Naive thymus-derived CD8-positive, alpha-beta T cell (primary cell): ENCODE measurements around the gene ZNF277. TPM values are rescaled to one million over a fixed set of nuclear protein-coding genes. Genes with fewer than 3 reads are reported as not detected.

Experiments
- ATAC-seq, 2 donors: fragments of 150-1000 bp; cut with Tn5 transposase in 1 of 2; sonication (Bioruptor Pico), chemical (Tn5 transposase) in 1 of 2; 1 replicate in 1 of 2; 2 replicates in 1 of 2; pipeline ENCODE4 v1.10.0; 2021; ENCODE audit warnings: mild to moderate bottlenecking in 2 of 2, moderate library complexity in 2 of 2
- POLR2A ChIA-PET: fragments of 350-600 bp; sonication (Branson Sonifier 250); formaldehyde crosslinking; loops from one replicate; lab custom pipeline; 2021; ENCODE audit warnings: antibody characterized with exemption; lab: Charles Lee
- DNase-seq, 10 donors: peaks; one replicate each; pipeline versions ENCODE4 v3.0.0 to v3.0.0-alpha.2; 2020 to 2022
- H3K27ac Mint-ChIP-seq, 10 donors: one replicate each; pipeline ENCODE4 v1.8.0; 2020 to 2022; ENCODE audit warnings: mild to moderate bottlenecking in 10 of 10, mixed read lengths in 10 of 10, moderate library complexity in 4 of 10, inconsistent platforms in 1 of 10
- H3K27me3 Mint-ChIP-seq, 5 donors: one replicate each; pipeline ENCODE4 v1.8.0; 2021 to 2022; ENCODE audit warnings: mixed read lengths in 5 of 5
- H3K36me3 Mint-ChIP-seq, 3 donors: one replicate each; pipeline ENCODE4 v1.8.0; 2020 to 2022; ENCODE audit warnings: mixed read lengths in 3 of 3, mild to moderate bottlenecking in 2 of 3, inconsistent platforms in 1 of 3
- H3K4me1 Mint-ChIP-seq, 4 donors: one replicate each; pipeline ENCODE4 v1.8.0; 2021 to 2022; ENCODE audit warnings: mixed read lengths in 4 of 4
- H3K4me3 Mint-ChIP-seq, 10 donors: one replicate each; pipeline ENCODE4 v1.8.0; 2020 to 2022; ENCODE audit warnings: mild to moderate bottlenecking in 10 of 10, mixed read lengths in 10 of 10, moderate library complexity in 6 of 10, inconsistent platforms in 1 of 10
- H3K9me3 Mint-ChIP-seq, 9 donors: one replicate each; pipeline ENCODE4 v1.8.0; 2020 to 2022; ENCODE audit warnings: mixed read lengths in 9 of 9, mild to moderate bottlenecking in 3 of 9, inconsistent platforms in 1 of 9, moderate library complexity in 1 of 9
- polyA plus RNA-seq, 3 donors: library from polyadenylated mRNA; unstranded; fragments of 300-500 nt; fragmentation: Illumina TruSeq; gene quantifications; one replicate each; pipeline ENCODE4 v1.2.3, GENCODE V29; 2021
- total RNA-seq, 8 experiments: library from RNA in 2 of 8; stranded (reverse) in 2 of 8; gene quantifications; one replicate each; pipeline ENCODE4 v1.2.3 and lab custom pipeline; 2021 to 2026

Gene ZNF277
- total and polyA plus RNA-seq, 5 experiments from 2014 or later: 20.3 to 40.0 (median 22.8) TPM

DNA sequence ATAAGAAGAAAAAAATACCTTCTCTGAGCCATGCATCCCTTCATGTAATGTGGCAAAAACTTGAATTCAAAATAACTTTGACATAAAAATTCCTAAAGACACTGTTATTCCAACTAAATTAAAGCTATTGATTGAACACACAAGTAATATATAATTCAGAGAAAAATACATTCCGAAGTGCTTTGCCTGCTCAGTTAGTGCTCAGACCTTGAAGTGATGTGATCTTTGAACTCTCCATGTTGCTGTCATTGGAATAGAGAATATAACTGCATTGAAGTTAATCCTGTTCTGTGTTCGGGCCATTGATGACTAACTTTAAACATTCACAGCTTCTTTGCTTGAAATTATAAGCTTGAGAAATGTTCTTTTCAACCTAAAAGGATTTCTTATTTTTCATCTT is 129.8 kb downstream of the ZNF277 start:
- no peak overlapping the region for H3K4me3 Mint-ChIP-seq
- DNase-seq (no peak), ATAC-seq (no peak)
- H3K4me1 Mint-ChIP-seq: no peaks in the 10 kb centered on the region
- H3K27me3 Mint-ChIP-seq: no peaks in the 10 kb centered on the region
- no peaks in the 10 kb centered on the region for H3K9me3 Mint-ChIP-seq
- POLR2A ChIA-PET: interaction anchor here (0.7 kb wide), 1 partner anchor 755 kb away, joined by 3 read pairs; no protein-coding TSS in a partner anchor
- peaks cover 23 to 82% (median 64%) of the 10 kb centered on the region in 3 donors for H3K36me3 Mint-ChIP-seq
- H3K27ac Mint-ChIP-seq: no peak overlapping the region

DNA sequence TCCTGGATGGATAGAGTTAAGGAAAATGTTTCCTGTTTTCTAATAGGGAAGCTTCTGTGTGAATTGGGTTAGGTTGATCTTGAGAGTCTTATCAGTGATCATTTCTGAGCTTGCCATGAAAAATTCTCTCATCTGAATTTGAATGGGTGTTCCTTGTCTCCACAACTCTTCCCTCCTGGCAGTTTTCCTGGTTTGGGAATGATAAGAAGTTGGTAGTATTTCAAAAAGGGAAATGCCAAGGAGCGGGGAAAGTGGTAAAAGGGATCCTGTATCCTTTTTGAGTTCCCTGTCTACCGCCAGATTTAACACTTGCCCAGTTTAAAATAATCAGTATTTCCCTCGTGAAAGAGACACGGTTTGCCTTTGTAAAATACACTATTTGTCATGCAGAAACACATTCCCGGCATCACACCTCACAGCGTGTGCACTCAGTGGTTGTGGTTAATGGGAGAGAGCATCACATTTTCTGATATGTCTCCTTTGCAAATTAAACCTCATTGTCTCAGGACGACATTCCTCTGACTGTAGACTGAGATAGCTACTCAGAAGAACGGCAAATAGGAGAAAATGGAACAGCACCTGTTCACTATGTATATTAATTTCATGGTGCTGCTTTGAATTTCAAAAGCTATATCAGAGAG is 130.6 kb downstream of the ZNF277 start:
- Mint-ChIP-seq H3K4me1 (no peaks in the 10 kb centered on the region), H3K9me3 (no peaks in the 10 kb centered on the region), H3K27me3 (no peaks in the 10 kb centered on the region), H3K4me3 (no peak overlapping the region), H3K27ac (peak overlapping the region in 1 of 10 donors; percentile 75), H3K36me3 (peaks cover 24 to 83% (median 62%) of the 10 kb centered on the region in 3 donors)
- DNase-seq (no peak), ATAC-seq (no peak)
- POLR2A ChIA-PET: no interaction called here

DNA sequence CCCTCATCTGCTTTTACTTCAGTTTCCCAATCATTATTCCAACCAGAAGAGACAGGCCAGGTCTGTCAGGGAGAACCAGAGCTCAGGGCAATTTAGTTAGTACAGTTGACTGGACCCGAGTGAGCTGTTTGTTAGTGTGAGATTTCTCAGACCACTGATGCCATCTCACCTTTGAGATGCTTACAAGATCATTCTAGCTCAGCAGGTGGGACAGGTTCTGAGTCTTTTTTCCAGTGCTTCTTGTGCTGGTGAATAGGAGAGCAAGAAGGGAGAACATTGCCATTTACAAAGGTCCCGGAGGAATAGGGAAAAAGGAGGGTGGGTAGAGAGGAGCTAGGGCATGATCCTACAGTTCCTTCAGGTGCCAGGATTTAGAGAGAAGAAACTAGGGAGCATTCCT is 131.4 kb downstream of the ZNF277 start:
- H3K27ac Mint-ChIP-seq: no peak overlapping the region

DNA sequence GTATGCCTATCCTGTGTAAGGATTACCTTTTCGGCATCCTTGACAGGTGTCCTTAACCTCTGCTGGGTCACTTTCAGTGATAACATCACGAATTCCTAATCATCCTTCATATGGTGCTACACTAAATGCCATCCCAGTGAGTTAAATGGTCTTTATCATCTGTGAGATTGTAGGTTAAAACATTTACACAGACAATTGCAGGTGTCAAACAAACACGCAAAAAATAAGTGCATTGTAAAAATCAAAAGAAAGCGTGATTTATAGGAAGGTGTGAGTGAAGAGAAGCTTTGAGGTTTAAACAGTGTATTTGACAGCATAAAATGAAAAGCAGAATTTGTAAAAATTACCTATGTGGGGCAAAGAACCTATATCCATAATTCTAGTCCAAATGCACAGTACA is 132.3 kb downstream of the ZNF277 start:
- H3K27ac Mint-ChIP-seq: no peak overlapping the region
- no peaks in the 10 kb centered on the region for H3K4me1 Mint-ChIP-seq
- POLR2A ChIA-PET: no interaction called here
- H3K36me3 Mint-ChIP-seq: peaks cover 38 to 91% (median 75%) of the 10 kb centered on the region in 3 donors
- no peaks in the 10 kb centered on the region for H3K27me3 Mint-ChIP-seq
- no peak for ATAC-seq
- DNase-seq: no peak
- H3K9me3 Mint-ChIP-seq: peaks cover 0 to 6% (median 0%) of the 10 kb centered on the region in 9 donors
- H3K4me3 Mint-ChIP-seq: no peak overlapping the region

More for the DNA sequence above, 131.4 kb downstream of the ZNF277 start:
- H3K27me3 Mint-ChIP-seq: no peaks in the 10 kb centered on the region
- H3K4me3 Mint-ChIP-seq: no peak overlapping the region
- H3K36me3 Mint-ChIP-seq: peaks cover 32 to 88% (median 70%) of the 10 kb centered on the region in 3 donors
- no peak for ATAC-seq
- POLR2A ChIA-PET: no interaction called here
- H3K9me3 Mint-ChIP-seq: peaks cover 0 to under 1% (median 0%) of the 10 kb centered on the region in 9 donors
- no peaks in the 10 kb centered on the region for H3K4me1 Mint-ChIP-seq
- no peak for DNase-seq

DNA sequence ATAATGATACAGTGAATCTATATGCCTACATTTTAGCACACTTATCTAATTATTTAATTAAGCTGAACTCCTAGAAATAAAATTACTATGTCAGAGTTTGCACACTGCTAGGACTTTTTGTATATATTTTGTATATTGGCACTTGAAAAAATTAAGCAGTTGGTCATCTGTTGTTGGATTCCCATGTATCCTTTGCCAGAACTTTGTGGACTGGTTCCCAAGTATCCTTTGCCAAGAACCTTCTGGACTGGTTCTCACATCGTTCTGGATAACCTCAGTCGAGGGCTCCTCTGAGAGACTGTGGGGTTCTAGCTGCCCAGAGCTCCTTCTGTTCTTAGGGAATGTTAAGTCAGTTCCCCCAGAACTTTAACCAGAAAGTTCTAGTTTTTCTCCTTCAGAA is 135.0 kb downstream of the ZNF277 start:
- H3K36me3 Mint-ChIP-seq: peaks cover 47 to 82% (median 76%) of the 10 kb centered on the region in 3 donors
- no peak for DNase-seq
- POLR2A ChIA-PET: no interaction called here
- no peak overlapping the region for H3K27ac Mint-ChIP-seq
- H3K27me3 Mint-ChIP-seq: no peaks in the 10 kb centered on the region
- H3K9me3 Mint-ChIP-seq: peaks cover 2 to 19% (median 10%) of the 10 kb centered on the region in 9 donors
- no peak for ATAC-seq
- H3K4me1 Mint-ChIP-seq: no peaks in the 10 kb centered on the region
- no peak overlapping the region for H3K4me3 Mint-ChIP-seq

DNA sequence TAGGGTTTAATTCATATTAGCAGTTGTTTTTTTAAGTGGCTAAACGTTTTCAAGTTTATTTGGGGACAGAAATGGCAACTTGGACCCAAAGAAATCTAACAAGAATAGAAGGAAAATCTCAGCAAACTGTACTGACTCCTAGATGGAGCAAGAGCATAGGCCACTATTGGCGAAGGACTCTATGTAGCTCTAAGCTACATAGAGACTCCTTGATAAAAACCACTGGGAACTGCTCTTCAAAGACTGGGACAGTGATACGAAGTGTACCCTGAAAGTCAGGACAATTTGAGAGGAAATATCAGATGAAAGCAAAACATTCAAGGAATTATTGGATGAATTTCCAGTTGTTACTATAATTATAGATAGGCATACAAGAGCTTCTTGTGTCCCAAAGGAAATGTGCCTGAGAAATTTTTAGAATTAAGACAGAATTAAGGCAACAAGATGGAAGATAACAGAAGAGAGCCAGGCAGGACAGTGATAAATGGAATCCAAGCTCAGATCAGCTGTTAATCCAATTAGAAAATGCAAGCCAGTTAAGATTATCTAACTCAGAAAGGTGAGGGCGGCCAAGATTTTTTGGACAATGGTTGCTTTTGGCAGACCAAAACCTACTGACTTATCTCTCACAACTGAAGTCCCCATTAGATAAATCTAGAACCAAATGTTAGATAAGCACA is 140.0 kb downstream of the ZNF277 start:
- ATAC-seq: no peak
- POLR2A ChIA-PET: no interaction called here
- no peaks in the 10 kb centered on the region for H3K27me3 Mint-ChIP-seq
- H3K4me3 Mint-ChIP-seq: no peak overlapping the region
- peaks cover 0 to 4% (median 1%) of the 10 kb centered on the region in 4 donors for H3K4me1 Mint-ChIP-seq
- no peak for DNase-seq
- no peak overlapping the region for H3K27ac Mint-ChIP-seq
- peaks cover 12 to 66% (median 31%) of the 10 kb centered on the region in 9 donors for H3K9me3 Mint-ChIP-seq
- H3K36me3 Mint-ChIP-seq: peaks cover 39 to 52% (median 48%) of the 10 kb centered on the region in 3 donors

DNA sequence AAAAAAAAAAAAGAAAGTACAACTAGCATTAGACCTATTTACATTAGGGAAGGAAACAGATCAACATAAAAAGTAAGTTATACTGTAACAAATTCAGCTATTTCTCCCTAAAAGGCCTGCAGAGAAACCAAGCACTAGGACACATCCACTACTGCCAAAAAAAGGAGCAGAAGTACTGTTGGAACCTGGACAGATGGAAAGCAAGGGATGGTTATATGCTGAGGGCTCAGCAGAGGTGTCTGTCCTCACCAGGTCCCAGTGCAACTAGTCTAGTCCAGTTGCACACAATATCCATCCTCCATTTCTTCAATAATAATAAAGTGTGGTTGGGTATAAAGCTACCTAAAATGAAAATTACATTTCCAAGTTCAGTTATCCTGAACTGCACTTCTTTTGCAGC is 140.6 kb downstream of the ZNF277 start:
- POLR2A ChIA-PET: no interaction called here
- Mint-ChIP-seq H3K27me3 (no peaks in the 10 kb centered on the region), H3K4me3 (no peak overlapping the region), H3K36me3 (peaks cover 33 to 50% (median 46%) of the 10 kb centered on the region in 3 donors), H3K4me1 (peaks cover 0 to 7% (median 1%) of the 10 kb centered on the region in 4 donors), H3K9me3 (peaks cover 12 to 71% (median 31%) of the 10 kb centered on the region in 9 donors), H3K27ac (no peak overlapping the region)
- DNase-seq (no peak), ATAC-seq (no peak)

DNA sequence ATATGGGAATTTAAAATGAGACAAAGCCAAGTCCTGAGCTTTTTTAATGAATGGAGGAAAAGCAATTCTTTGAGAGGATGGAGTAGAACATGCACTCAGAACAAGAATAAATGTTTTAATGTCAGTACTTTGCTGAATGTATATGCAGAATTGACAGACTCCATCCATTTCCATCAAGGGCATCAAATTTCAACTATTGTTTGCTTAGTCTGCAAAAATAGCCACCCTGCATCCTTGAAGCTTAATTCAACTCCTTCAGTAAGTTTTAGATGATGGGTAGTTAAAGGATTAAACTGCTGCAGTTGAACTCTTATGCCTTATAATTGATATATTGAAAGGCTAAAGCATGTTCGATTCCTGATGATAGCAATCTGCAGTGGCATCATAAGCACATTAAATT is 144.1 kb downstream of the ZNF277 start:
- Mint-ChIP-seq H3K27me3 (peaks cover 0 to 6% (median 6%) of the 10 kb centered on the region in 5 donors), H3K4me3 (no peak overlapping the region), H3K9me3 (peaks cover 12 to 79% (median 45%) of the 10 kb centered on the region in 9 donors), H3K27ac (peak overlapping the region in 1 of 10 donors; percentile 56), H3K4me1 (peaks cover 0 to 7% (median 3%) of the 10 kb centered on the region in 4 donors), H3K36me3 (peaks cover 4 to 34% (median 17%) of the 10 kb centered on the region in 3 donors)
- POLR2A ChIA-PET: no interaction called here
- DNase-seq: no peak
- ATAC-seq: no peak

DNA sequence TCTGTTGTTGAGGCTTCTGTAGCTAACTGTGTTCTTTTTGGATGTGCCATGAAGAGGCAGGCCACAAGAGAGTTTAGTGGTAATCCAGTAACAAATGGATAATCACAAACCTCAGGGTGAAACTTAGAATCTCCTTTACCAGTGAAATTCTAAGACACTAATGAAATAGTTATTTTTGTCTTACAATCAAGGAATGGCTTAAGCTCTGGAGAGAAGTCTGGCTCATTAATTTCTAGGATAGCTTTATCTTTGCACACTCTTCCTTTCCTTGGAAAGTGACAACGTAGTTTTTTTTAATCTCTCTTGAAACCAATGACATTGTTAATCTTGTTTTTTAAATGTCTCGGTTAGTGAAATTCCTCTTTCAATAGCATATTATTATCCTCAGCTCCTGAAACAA is 150.1 kb downstream of the ZNF277 start:
- Mint-ChIP-seq H3K27ac (no peak overlapping the region), H3K36me3 (peaks cover 0 to 8% (median 0%) of the 10 kb centered on the region in 3 donors), H3K27me3 (peaks cover 6 to 18% (median 11%) of the 10 kb centered on the region in 5 donors), H3K4me3 (no peak overlapping the region), H3K4me1 (peaks cover 0 to 3% (median 1%) of the 10 kb centered on the region in 4 donors), H3K9me3 (peaks cover 0 to 30% (median 5%) of the 10 kb centered on the region in 9 donors)
- DNase-seq: no peak
- ATAC-seq: no peak
- POLR2A ChIA-PET: no interaction called here

DNA sequence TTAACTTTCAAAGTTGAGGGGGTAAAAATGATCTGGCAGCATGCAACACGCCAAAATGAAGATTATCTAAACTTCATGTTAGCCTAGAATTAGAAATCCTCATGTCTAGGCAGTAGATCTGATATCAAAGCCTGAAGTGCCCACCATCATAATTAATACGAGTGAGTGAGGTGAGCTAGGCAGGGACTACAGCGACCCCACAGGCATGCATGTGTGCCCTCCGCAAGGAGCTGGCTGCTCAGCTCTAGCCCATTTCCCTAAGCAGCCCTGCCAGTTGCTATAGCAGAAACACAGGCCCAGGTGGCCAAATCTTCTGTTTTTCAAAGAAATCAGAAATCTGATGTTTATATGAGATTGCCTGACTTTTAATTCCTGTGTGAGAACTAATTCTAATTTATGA is 150.6 kb downstream of the ZNF277 start:
- H3K27ac Mint-ChIP-seq: no peak overlapping the region
- no peak overlapping the region for H3K4me3 Mint-ChIP-seq
- H3K27me3 Mint-ChIP-seq: peaks cover 6 to 23% (median 11%) of the 10 kb centered on the region in 5 donors
- peaks cover 0 to 8% (median 0%) of the 10 kb centered on the region in 3 donors for H3K36me3 Mint-ChIP-seq
- H3K4me1 Mint-ChIP-seq: peaks cover 0 to 2% (median 0%) of the 10 kb centered on the region in 4 donors
- ATAC-seq (no peak), DNase-seq (no peak)
- peaks cover 0 to 30% (median 4%) of the 10 kb centered on the region in 9 donors for H3K9me3 Mint-ChIP-seq
- POLR2A ChIA-PET: no interaction called here

DNA sequence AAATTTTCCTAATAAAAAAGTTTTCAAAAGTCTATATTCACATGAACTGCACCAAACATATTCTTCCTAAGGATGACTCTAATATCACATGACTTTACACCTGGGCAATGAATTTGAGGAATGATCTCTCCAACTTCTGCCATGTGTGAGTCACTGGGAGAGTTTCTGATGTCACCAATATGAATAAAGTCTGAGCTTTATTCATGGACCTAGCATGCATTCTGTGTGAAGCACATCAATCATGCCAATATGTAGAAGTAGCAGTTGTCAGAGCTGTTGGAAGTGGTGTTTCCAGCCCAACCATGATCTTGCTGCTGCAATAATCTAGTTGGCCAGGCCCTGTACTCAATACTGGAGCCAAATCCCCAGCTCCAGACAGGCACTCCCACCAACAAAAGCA is 152.0 kb downstream of the ZNF277 start:
- Mint-ChIP-seq H3K4me3 (no peak overlapping the region), H3K27me3 (peaks cover 6 to 36% (median 13%) of the 10 kb centered on the region in 5 donors), H3K27ac (no peak overlapping the region), H3K36me3 (peaks cover 0 to 8% (median 0%) of the 10 kb centered on the region in 3 donors), H3K4me1 (no peaks in the 10 kb centered on the region), H3K9me3 (peaks cover 0 to 17% (median 0%) of the 10 kb centered on the region in 9 donors)
- DNase-seq (no peak), ATAC-seq (no peak)
- POLR2A ChIA-PET: no interaction called here

DNA sequence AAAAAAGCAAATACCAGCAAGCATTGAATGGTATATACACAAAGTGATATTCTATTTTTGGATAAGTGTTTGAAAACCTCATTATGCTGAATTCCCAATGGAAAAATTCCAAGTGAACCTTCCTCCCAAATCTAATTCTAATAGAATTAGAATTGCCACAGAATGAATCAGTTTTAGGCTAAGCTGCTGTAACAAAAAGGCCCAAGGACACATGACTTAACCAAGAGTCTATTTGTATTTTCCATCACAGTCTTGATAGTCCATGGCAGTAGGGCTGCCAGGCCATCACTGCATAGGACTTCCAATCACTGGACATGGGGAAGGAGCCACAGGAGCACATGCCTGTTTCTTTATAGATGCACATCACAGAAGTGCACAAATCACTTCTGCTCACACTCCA is 152.6 kb downstream of the ZNF277 start:
- peaks cover 0 to 15% (median 0%) of the 10 kb centered on the region in 9 donors for H3K9me3 Mint-ChIP-seq
- no peaks in the 10 kb centered on the region for H3K4me1 Mint-ChIP-seq

DNA sequence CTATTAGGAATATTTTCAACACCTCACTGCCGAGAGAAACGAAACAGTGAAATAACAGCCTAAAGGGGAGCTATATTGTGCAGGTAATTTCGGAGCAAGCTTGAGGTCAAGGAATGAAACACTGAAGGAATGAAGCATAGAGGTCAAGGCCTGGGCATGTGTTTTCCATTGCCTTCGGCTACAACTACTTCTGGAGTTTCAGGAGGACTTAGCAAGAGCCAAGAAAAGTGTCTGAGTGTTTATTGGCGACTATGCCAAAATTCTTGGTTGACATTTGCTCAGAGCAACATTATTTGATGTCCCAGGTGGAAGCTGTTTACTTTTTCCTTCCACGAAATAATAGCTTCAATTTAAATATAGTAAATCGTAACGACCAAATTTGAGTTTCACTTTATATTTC is 154.2 kb downstream of the ZNF277 start:
- DNase-seq (no peak), ATAC-seq (no peak)
- peaks cover 0 to under 1% (median 0%) of the 10 kb centered on the region in 3 donors for H3K36me3 Mint-ChIP-seq
- H3K9me3 Mint-ChIP-seq: no peaks in the 10 kb centered on the region
- POLR2A ChIA-PET: no interaction called here
- peaks cover 0 to 33% (median 18%) of the 10 kb centered on the region in 5 donors for H3K27me3 Mint-ChIP-seq
- no peaks in the 10 kb centered on the region for H3K4me1 Mint-ChIP-seq
- H3K4me3 Mint-ChIP-seq: no peak overlapping the region
- H3K27ac Mint-ChIP-seq: no peak overlapping the region

More for the DNA sequence above, 152.6 kb downstream of the ZNF277 start:
- ATAC-seq (no peak), DNase-seq (no peak)
- POLR2A ChIA-PET: no interaction called here
- Mint-ChIP-seq H3K27ac (no peak overlapping the region), H3K27me3 (peaks cover 6 to 40% (median 13%) of the 10 kb centered on the region in 5 donors), H3K4me3 (no peak overlapping the region), H3K36me3 (peaks cover 0 to 8% (median 0%) of the 10 kb centered on the region in 3 donors)
